AG09319 (cell line): Measurements from ENCODE around the gene DYNC2I2.

Experiments used
- DNase-seq: peaks from one replicate; pipeline ENCODE4 v3.0.0-alpha.2; 2010; ENCODE audit warnings: low read depth; ENCODE audit errors: extremely low read depth
- TF ChIP-seq, protein P1 (sequence below): IDR thresholded peaks from 2 replicates; pipeline ENCODE4 v1.5.1; 2011; ENCODE audit warnings: low read depth, mild to moderate bottlenecking, inconsistent platforms, low read length, moderate library complexity

The DYNC2I2 gene

DNA sequence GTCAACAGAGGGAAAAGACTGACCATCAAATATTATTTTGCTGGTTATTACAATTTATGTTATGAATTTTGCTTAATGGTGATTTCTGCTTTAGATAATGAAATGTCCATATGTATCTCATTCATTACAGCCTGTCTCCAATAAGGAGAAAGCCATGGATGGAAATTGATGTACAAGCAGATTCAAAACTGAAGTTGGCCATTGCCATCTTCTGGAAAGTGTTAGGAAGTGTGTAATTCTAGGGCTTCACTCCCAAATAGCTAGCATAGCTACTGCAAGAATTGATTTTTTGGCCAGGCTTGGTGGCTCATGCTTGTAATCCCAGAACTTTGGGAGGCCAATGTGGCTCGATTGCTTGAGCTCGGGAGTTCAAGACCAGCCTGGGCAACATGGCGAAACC is 45.8 kb downstream of the DYNC2I2 start:
- TF ChIP-seq, protein P1, sequence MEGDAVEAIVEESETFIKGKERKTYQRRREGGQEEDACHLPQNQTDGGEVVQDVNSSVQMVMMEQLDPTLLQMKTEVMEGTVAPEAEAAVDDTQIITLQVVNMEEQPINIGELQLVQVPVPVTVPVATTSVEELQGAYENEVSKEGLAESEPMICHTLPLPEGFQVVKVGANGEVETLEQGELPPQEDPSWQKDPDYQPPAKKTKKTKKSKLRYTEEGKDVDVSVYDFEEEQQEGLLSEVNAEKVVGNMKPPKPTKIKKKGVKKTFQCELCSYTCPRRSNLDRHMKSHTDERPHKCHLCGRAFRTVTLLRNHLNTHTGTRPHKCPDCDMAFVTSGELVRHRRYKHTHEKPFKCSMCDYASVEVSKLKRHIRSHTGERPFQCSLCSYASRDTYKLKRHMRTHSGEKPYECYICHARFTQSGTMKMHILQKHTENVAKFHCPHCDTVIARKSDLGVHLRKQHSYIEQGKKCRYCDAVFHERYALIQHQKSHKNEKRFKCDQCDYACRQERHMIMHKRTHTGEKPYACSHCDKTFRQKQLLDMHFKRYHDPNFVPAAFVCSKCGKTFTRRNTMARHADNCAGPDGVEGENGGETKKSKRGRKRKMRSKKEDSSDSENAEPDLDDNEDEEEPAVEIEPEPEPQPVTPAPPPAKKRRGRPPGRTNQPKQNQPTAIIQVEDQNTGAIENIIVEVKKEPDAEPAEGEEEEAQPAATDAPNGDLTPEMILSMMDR: no peak
- no peak for DNase-seq

DNA sequence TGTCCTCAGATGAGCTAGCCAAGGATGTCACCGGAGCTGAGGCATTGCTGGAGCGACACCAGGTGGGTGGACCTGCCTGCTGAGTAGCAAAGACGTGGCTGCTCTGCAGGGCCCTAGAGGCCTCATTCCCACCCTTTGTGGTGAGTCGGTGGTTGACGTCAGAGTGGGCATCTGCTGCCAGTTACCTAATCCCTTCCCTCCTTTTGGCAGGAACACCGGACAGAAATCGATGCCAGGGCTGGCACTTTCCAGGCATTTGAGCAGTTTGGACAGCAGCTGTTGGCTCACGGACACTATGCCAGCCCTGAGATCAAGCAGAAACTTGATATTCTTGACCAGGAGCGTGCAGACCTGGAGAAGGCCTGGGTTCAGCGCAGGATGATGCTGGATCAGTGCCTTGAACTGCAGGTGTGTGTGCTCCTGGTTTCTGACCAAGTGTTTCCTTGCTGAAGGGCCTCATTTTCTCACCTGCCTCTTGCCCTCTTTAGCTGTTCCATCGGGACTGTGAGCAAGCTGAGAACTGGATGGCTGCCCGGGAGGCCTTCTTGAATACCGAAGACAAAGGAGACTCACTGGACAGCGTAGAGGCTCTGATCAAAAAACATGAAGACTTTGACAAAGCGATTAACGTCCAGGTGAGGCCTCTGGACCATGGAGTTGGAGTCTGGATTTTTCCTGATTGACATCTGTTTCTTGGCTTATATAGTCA is 48.9 kb downstream of the DYNC2I2 start:
- no peak for DNase-seq
- TF ChIP-seq, protein P1: no peak

DNA sequence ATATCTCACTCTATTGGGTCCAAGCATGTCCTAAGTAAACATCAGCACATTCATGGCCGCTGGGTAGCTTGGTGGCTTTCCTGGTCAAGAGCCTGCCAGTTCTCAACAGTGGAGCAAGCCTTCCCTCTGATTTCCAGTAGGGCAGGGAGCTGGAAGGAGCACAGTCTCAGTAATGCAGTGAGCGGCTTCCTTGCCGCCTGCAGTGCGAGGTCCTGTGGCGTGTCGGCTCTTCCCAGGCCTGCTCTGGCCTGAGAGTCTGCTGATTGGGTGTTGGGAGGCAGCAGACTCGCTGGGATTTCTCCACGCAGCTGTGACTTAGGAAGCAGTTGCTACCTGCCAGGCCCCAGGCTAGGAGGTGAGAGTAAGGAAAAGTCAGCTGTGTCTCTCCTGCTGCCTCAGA is 53.0 kb downstream of the DYNC2I2 start:
- TF ChIP-seq, protein P1: no peak
- DNase-seq: no peak

DNA sequence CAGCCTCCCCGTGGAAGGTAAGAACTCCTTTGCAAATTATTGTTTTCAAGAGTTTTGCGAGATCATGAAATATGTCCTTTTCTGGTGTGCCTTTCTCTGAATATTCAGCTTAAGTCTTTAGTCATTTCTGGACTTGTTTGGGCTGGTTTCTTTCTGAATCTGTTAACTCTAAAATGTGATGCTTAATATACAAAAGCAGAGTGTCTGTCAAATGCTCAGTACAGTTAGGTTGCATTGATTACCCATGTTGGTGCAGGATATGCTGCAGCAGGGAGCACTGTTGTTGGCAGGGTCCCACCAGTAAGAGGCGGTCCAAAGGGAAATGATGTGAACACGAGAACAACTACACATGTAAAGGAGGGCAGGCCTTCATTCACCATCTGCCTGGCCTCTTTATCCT is 56.5 kb downstream of the DYNC2I2 start:
- DNase-seq: no peak
- TF ChIP-seq, protein P1: no peak

DNA sequence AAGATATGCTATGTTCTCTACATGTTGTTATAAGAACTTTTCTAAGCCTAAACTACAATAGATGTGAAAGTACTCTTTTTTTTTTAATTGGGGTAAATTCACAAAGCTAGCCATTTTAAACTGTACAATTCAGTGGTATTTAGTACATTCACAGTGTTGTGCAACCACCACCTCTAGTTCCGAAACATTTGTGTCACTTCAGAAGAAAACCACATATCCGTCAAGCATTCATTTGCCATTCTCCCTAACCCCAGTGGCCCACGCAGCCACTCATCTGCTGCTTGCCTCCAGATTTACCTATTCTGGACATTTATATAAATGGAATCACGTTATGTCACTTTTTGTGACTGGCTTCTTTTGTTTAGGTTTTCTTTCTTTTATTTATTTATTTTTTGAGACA is 61.2 kb downstream of the DYNC2I2 start:
- DNase-seq: no peak
- TF ChIP-seq, protein P1: no peak

DNA sequence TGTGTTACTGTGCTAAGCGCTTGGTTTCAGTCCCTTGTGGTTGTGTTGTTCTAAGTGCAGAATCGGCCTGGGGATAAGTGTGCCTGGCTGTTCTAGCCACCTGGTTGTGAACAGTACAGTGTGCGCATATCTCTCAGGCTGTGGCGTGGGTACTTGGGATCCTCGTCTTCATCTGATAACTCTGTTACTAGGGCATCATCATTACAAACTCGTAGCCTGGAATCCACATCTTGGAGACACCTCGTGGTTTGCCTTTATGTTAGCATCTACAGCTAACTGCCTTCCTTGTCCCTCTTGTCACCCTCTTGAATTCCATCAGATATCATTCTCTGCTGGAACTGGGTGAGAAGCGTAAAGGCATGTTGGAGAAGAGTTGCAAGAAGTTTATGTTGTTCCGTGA is 62.8 kb downstream of the DYNC2I2 start:
- TF ChIP-seq, protein P1: no peak
- DNase-seq: no peak

DNA sequence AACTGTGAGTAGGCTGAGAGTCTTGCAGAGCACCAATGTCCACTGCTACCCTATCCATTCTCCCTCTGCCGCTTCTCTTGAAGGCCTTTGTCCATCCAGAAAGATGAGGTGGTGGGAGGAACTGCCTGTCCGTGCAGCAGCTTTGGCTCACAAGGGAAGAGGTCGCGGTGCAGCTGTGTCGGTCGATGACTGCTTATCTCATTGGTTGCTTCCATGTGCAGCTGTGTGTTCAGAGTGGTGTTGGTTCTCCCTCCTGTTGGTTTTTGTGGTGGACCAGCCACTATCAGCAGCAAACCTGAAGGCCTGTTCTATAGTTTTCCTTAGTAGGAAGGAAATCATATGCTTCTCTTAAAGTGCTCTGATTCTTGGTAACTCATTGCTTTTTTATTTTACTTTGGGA is 63.6 kb downstream of the DYNC2I2 start:
- no peak for DNase-seq
- TF ChIP-seq, protein P1: no peak
